Measurements from ENCODE around the gene IQSEC3. TPM values are rescaled to one million over a fixed set of nuclear protein-coding genes. Genes with fewer than 3 reads are reported as not detected.

Gene IQSEC3
- total RNA-seq, 2 donors from 2014 or later = 0.16 TPM; not detected in 1

DNA sequence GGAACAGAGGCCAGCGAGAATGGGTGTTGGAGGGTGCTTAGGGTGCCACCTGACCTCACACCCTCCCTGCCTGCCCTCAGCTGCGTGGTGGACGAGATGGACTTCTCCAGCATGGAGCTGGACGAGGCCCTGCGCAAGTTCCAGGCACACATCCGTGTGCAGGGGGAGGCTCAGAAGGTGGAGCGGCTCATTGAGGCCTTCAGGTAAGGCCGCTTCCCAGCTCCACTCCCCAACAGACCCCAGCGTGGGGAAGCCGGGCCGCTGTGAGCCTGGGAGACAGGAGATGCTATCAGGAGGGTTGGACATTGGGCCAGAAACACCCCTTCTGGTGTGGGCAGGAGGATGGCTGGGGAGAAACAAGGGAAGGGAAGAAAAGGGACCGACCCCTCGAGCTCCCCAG lies 90.4 kb downstream of the IQSEC3 start:
- no peaks in the 10 kb centered on the region for H3K4me1 ChIP-seq
- intact Hi-C loops (cut with DNase I) = no loop called here
- no peaks in the 10 kb centered on the region for H3K9me3 ChIP-seq
- TF ChIP-seq, protein P1, sequence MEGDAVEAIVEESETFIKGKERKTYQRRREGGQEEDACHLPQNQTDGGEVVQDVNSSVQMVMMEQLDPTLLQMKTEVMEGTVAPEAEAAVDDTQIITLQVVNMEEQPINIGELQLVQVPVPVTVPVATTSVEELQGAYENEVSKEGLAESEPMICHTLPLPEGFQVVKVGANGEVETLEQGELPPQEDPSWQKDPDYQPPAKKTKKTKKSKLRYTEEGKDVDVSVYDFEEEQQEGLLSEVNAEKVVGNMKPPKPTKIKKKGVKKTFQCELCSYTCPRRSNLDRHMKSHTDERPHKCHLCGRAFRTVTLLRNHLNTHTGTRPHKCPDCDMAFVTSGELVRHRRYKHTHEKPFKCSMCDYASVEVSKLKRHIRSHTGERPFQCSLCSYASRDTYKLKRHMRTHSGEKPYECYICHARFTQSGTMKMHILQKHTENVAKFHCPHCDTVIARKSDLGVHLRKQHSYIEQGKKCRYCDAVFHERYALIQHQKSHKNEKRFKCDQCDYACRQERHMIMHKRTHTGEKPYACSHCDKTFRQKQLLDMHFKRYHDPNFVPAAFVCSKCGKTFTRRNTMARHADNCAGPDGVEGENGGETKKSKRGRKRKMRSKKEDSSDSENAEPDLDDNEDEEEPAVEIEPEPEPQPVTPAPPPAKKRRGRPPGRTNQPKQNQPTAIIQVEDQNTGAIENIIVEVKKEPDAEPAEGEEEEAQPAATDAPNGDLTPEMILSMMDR (IDR thresholded peaks at IDR 0.05) = no peak
- DNase-seq = no peak
- no peaks in the 10 kb centered on the region for H3K27me3 ChIP-seq
- no peak overlapping the region for H3K4me3 ChIP-seq
- no peak overlapping the region for H3K9ac ChIP-seq (ENCODE audit: low read depth in 2 of 2, low read length in 2 of 2)
- no peak overlapping the region for H3K27ac ChIP-seq
- H3K36me3 ChIP-seq = no peaks in the 10 kb centered on the region

DNA sequence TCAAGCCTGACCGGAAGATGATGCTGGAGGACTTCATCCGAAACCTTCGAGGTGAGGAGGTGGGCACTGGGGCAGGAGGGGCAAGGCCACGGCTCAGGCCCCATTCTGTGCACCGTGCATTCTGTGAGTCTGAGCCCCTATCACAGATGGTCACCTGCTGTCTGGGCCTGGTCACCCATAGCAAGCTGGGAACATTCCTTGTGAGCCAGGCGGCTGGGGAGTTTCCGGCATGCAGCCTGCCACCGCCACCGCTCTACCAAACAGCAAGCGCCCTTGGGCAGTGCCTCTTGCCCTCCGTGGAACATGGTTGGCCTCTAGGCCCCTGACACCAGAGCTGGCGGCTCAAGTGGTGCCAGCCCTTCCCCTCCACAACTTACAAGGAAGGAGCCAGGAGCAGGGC lies 91.1 kb downstream of the IQSEC3 start:
- Histone ChIP-seq H3K9ac (ENCODE audit: low read depth in 2 of 2, low read length in 2 of 2) (no peak overlapping the region), H3K4me1 (no peaks in the 10 kb centered on the region), H3K27me3 (no peaks in the 10 kb centered on the region), H3K36me3 (no peaks in the 10 kb centered on the region), H3K27ac (no peak overlapping the region), H3K4me3 (no peak overlapping the region), H3K9me3 (no peaks in the 10 kb centered on the region)
- TF ChIP-seq, protein P1 (IDR thresholded peaks at IDR 0.05) = no peak
- DNase-seq = no peak
- intact Hi-C loops (cut with DNase I) = no loop called here

DNA sequence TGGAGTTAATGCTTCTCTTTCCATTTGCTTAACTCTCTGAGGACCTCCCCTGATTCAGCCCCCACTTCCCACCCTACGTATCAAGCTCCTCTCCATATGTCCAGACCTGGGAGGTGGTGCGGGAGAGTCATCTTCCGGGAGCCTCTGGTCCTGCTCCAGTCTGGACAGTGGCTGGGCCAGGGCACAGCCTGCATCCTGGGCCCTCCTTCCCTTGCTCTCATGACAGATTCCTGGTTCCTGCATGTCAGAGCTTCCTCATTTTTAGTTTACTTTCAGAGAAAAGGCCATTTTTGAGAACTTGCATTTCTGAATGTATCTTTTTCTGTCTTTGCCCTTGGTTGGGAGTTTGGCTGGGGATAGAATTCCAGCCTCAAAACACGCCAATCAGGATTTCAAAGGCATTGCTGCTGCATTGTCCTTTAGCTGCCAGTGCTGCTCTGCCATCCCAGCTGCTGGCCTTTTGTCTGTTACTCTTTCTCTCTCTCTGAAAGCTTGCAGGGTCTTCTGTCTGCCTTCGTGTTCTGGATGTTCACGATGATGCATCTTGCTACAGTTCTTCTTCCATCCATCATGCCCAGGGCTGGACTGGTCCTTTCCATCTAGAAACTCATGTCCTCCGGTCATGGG lies 92.7 kb downstream of the IQSEC3 start:
- H3K36me3 ChIP-seq = no peaks in the 10 kb centered on the region
- no peak overlapping the region for H3K27ac ChIP-seq
- no peak overlapping the region for H3K4me3 ChIP-seq
- DNase-seq = no peak
- no peaks in the 10 kb centered on the region for H3K9me3 ChIP-seq
- H3K9ac ChIP-seq (ENCODE audit: low read depth in 2 of 2, low read length in 2 of 2) = no peak overlapping the region
- TF ChIP-seq, protein P1 (IDR thresholded peaks at IDR 0.05) = no peak
- H3K27me3 ChIP-seq = no peaks in the 10 kb centered on the region
- no peaks in the 10 kb centered on the region for H3K4me1 ChIP-seq
- intact Hi-C loops (cut with DNase I) = no loop called here

DNA sequence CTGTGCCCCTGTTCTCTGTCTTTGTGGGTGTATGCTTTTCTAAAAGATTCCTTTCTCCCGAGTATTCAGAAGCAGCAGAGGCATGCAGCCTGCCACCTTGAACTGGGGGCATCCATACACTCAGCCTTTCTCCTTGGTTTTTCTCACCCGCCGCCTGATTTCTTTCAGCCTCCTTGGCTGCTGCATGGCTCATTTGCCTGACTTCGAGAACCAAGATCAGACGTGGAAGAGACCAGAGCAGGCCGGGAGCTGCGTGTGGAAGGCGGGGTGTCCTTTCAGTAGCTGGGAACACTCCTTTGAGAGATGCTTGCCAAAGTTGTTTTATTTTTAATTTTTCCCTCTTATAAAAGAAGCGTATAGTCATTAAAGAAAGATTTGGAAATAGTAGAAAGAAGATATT lies 94.3 kb downstream of the IQSEC3 start:
- TF ChIP-seq, protein P1 (IDR thresholded peaks at IDR 0.05) = no peak
- Histone ChIP-seq H3K36me3 (no peaks in the 10 kb centered on the region), H3K9me3 (no peaks in the 10 kb centered on the region), H3K9ac (ENCODE audit: low read depth in 2 of 2, low read length in 2 of 2) (no peak overlapping the region), H3K27ac (no peak overlapping the region), H3K4me3 (no peak overlapping the region), H3K4me1 (no peaks in the 10 kb centered on the region), H3K27me3 (no peaks in the 10 kb centered on the region)
- no peak for DNase-seq
- intact Hi-C loops (cut with DNase I) = no loop called here

DNA sequence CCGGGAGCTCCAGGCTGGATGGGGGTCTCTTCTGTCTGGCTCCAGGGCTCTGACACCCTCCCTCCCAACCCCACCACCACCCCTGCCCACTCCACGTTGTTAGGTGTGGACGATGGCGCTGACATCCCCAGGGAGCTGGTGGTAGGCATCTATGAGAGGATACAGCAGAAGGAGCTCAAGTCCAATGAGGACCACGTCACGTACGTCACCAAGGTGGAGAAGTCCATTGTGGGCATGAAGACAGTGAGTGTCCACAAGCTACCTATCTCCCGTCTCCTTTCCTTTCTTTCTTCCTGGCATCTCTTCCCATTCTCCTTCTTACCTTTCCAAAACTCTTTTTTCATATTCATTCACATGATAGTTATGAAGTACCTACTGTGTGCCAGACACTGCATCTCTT lies 95.3 kb downstream of the IQSEC3 start:
- no peak overlapping the region for H3K9ac ChIP-seq (ENCODE audit: low read depth in 2 of 2, low read length in 2 of 2)
- H3K27me3 ChIP-seq = no peaks in the 10 kb centered on the region
- H3K4me3 ChIP-seq = no peak overlapping the region
- no peak for DNase-seq
- intact Hi-C loops (cut with DNase I) = no loop called here
- no peaks in the 10 kb centered on the region for H3K9me3 ChIP-seq
- H3K27ac ChIP-seq = no peak overlapping the region
- H3K4me1 ChIP-seq = no peaks in the 10 kb centered on the region
- TF ChIP-seq, protein P1 (IDR thresholded peaks at IDR 0.05) = no peak
- no peaks in the 10 kb centered on the region for H3K36me3 ChIP-seq

Measured in colonic mucosa (tissue), 4 donors.